Right lobe of liver (tissue), 6 donors: ENCODE measurements around the gene BFSP1. TPM values are rescaled to one million over a fixed set of nuclear protein-coding genes. Genes with fewer than 3 reads are reported as not detected.

Experiments
- ATAC-seq, 4 donors: fragments of 200-7000 bp; cut with Tn5 transposase; one replicate each; pipeline ENCODE4 v1.9.1; 2020; ENCODE audit warnings: mild to moderate bottlenecking in 4 of 4, moderate library complexity in 4 of 4
- DNase-seq, 3 donors: peaks; one replicate each; pipeline ENCODE4 v3.0.0-alpha.2; 2020
- H3K27ac ChIP-seq, 3 donors: fragments of 200-600 bp; one replicate each; pipeline ENCODE4 v1.8.0; 2022
- H3K27me3 ChIP-seq, 2 donors: fragments of 200-600 bp; one replicate each; pipeline ENCODE4 v1.8.0; 2022
- H3K36me3 ChIP-seq, 4 donors: fragments of 200-600 bp; sonication (generic) in 1 of 4; one replicate each; pipeline versions ENCODE4 v1.5.1 to v1.8.0; 2017 to 2022; ENCODE audit warnings: control low read depth in 1 of 4
- H3K4me1 ChIP-seq, 4 donors: fragments of 200-600 bp; sonication (generic) in 1 of 4; one replicate each; pipeline versions ENCODE4 v1.5.1 to v1.8.0; 2017 to 2022; ENCODE audit warnings: control low read depth in 1 of 4
- H3K4me3 ChIP-seq, 3 donors: fragments of 200-600 bp; one replicate each; pipeline ENCODE4 v1.8.0; 2022
- H3K9me3 ChIP-seq, 4 donors: fragments of 200-600 bp; sonication (generic) in 1 of 4; one replicate each; pipeline versions ENCODE4 v1.5.1 to v1.8.0; 2017 to 2022; ENCODE audit warnings: control low read depth in 1 of 4
- CTCF ChIP-seq, 4 donors: fragments of 200-600 bp in 3 of 4; fragments of 450-650 bp in 1 of 4; IDR thresholded peaks; one replicate each; pipeline versions ENCODE4 v1.5.1 to v1.8.0; 2016 to 2022; ENCODE audit warnings: antibody characterized with exemption in 4 of 4, mild to moderate bottlenecking in 2 of 4
- POLR2A ChIP-seq: fragments of 450-650 bp; IDR thresholded peaks from one replicate; pipeline ENCODE4 v1.6.1; 2017; ENCODE audit warnings: antibody characterized with exemption, mild to moderate bottlenecking
- WGBS: methylation state at CpG from one replicate; pipeline ENCODE4 v1.1.6; 2018; ENCODE audit warnings: low coverage, low lambda C conversion rate; ENCODE audit not compliant: insufficient coverage; ENCODE audit errors: missing lambda C conversion rate; 5-methylcytosine and 5-hydroxymethylcytosine counted together
- intact Hi-C, 2 donors: fragments of 100-400 bp; cut with DNase I; formaldehyde crosslinking; loops; one replicate each; pipeline versions ENCODE4 v1.11.2 to v1.14.1; 2022
- total RNA-seq, 6 experiments: library from RNA; depleted of rRNA in 2 of 6; stranded (reverse); fragments of >200 nt in 2 of 6; fragmentation: NEBNext Ultra II Directional in 3 of 6; extraction: Animal tissue kit (Norgen Biotek cat#: 25700) in 3 of 6; gene quantifications; one replicate each; pipeline versions ENCODE4 v1.1.0 to v1.2.4, GENCODE V29; 2016 to 2023
- donor health status: DM: no; HTN: yes; CAD: no.
- donor health status: DM: no; HTN: no; CAD: no.
- donor health status: DM: no; HTN: no; CAD: no.
- donor health status: DM: no; HTN: yes; CAD: no.
- donor health status: DM: no; HTN: yes; CAD: no.

BFSP1 gene
- total RNA-seq, 6 experiments from 2014 or later = 0.16 to 0.68 (median 0.25) TPM

DNA sequence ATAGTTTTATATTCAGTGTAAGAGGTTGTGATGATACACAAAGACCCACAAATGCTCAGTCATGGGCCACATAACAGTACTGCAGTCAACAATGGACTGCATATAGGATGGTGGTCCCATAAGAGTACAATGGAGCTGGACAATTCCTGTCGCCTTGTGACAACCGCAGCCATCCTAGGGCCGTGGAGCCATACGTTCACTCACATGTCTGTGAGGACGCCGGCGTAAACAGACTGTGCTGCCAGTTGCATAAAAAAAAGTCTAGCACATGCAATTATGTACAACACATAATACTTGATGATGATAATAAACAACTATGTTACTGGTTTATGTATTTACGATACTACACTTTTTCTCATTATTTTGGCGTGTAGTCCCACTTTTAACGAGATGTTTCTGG is 30.9 kb downstream of the BFSP1 start:
- no peaks in the 10 kb centered on the region for H3K36me3 ChIP-seq
- intact Hi-C loops = no loop called here
- no peak for TF ChIP-seq CTCF (IDR thresholded peaks at IDR 0.05)
- TF ChIP-seq POLR2A = no peak
- H3K27ac ChIP-seq = no peak overlapping the region
- WGBS = 79% methylated on average over 8 of the region's 10 CpGs
- no peaks in the 10 kb centered on the region for H3K9me3 ChIP-seq
- DNase-seq = no peak
- no peak for ATAC-seq
- no peaks in the 10 kb centered on the region for H3K27me3 ChIP-seq
- no peak overlapping the region for H3K4me3 ChIP-seq
- peaks cover 0 to 6% (median 0%) of the 10 kb centered on the region in 4 donors for H3K4me1 ChIP-seq

DNA sequence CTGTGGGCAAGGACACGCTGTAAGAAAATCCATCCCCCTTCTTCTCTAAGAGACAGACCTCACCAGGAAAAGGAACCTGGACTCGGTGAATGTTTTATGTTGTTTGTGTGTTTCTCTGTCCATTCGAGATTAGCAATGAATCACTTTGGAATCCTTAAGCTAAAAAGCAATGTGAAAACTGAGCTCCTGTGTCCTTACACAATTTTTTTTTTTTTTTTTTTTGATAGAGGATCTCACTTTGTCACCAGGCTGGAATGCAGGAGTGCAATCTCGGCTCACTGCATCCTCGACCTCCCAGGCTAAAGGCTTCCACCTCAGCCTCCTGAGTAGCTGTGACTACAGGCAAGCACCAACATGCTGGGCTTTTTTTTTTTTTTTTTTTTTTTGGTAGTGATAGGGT is 32.1 kb downstream of the BFSP1 start:
- TF ChIP-seq CTCF (IDR thresholded peaks at IDR 0.05) = no peak
- intact Hi-C loops = no loop called here
- no peak overlapping the region for H3K27ac ChIP-seq

DNA sequence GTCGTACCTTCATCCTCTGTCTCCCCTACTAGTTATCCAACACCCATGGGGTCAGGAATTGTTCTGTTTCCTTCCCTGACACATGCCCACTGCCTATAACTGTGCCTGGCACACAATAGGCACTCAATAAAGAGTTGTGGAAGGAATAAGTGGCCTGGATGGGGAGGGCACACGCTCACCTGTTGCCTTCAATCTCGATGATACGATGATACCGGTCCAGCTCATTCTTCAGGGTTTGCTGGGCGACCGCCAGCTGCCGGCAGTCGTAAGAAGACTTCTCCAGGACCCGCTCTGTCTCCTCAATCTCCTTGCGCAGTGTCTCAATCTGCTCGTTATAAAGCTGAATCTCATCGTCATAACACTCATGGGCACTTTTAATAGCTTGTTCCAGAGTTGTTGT is 32.5 kb downstream of the BFSP1 start:
- no peaks in the 10 kb centered on the region for H3K36me3 ChIP-seq
- H3K27me3 ChIP-seq = no peaks in the 10 kb centered on the region
- no peaks in the 10 kb centered on the region for H3K9me3 ChIP-seq
- ATAC-seq (no peak), DNase-seq (peak in 1 of 3 donors; percentile 24)
- 84% methylated on average over 8 of the region's 13 CpGs for WGBS
- intact Hi-C loops = no loop called here
- H3K4me1 ChIP-seq = no peaks in the 10 kb centered on the region
- no peak overlapping the region for H3K27ac ChIP-seq
- no peak for TF ChIP-seq CTCF (IDR thresholded peaks at IDR 0.05)
- TF ChIP-seq POLR2A = no peak
- H3K4me3 ChIP-seq = no peak overlapping the region

More for the DNA sequence above, 32.1 kb downstream of the BFSP1 start:
- no peaks in the 10 kb centered on the region for H3K36me3 ChIP-seq
- H3K4me1 ChIP-seq = no peaks in the 10 kb centered on the region
- DNase-seq = no peak
- H3K9me3 ChIP-seq = no peaks in the 10 kb centered on the region
- H3K27me3 ChIP-seq = no peaks in the 10 kb centered on the region
- ATAC-seq = no peak
- WGBS = 73% methylated on average over 5 of the region's 5 CpGs
- no peak overlapping the region for H3K4me3 ChIP-seq

- DNase-seq = peak in 1 of 3 donors; percentile 10
- no peaks in the 10 kb centered on the region for H3K4me1 ChIP-seq
- no peaks in the 10 kb centered on the region for H3K36me3 ChIP-seq
- ATAC-seq = no peak
- no peaks in the 10 kb centered on the region for H3K27me3 ChIP-seq
- no peak overlapping the region for H3K4me3 ChIP-seq
- TF ChIP-seq POLR2A (no peak), CTCF (IDR thresholded peaks at IDR 0.05) (no peak)
- intact Hi-C loops = no loop called here
- 17% methylated on average over 6 of the region's 11 CpGs for WGBS
- no peaks in the 10 kb centered on the region for H3K9me3 ChIP-seq
- H3K27ac ChIP-seq = no peak overlapping the region
These were observed 33.2 kb downstream of the BFSP1 start for GRCh38 chr20:17497821-17498580.
